K562 (cell line): ENCODE data around the gene SEPHS2. TPM values are rescaled to one million over a fixed set of nuclear protein-coding genes. Genes with fewer than 3 reads are reported as not detected.

Experiments used
- ATAC-seq: fragments of 200-7000 bp; cut with Tn5 transposase; 3 replicates; pipeline ENCODE4 v1.9.1; 2020; ENCODE audit warnings: moderate library complexity
- BruUV-seq: library from RNA; stranded (reverse); fragments of 400-500 nt; replicated peaks from 2 replicates; lab custom pipeline; 2021; lab: Mats Ljungman, UMichigan
- CTCF ChIA-PET: fragments of 300-600 bp; formaldehyde crosslinking; extraction: SDS; loops from one replicate; lab custom pipeline; 2021; ENCODE audit warnings: low intra/inter-chr PET ratio; lab: Yijun Ruan, JAX
- POLR2A ChIA-PET: fragments of 300-600, 350-650 bp; sonication (Branson Sonifier 250); formaldehyde crosslinking; extraction: SDS; loops from one replicate; lab custom pipeline; 2021; ENCODE audit warnings: antibody characterized with exemption, inconsistent platforms; lab: Yijun Ruan, JAX
- DNase-seq, 4 experiments: peaks; one replicate each; pipeline versions ENCODE4 v3.0.0 to v3.0.0-alpha.2; 2011 to 2018; ENCODE audit warnings: low spot score in 3 of 4, mixed read lengths in 3 of 4; ENCODE audit errors: extremely low read depth in 1 of 4
- FAIRE-seq: peaks from 2 replicates; lab custom pipeline; 2011; peaks lifted over from hg19 to GRCh38; lab: Jason Lieb, UNC
- H2AFZ ChIP-seq: 2 replicates; pipeline ENCODE4 v1.6.0; 2011; ENCODE audit warnings: low read depth, low read length, control low read depth, inconsistent platforms
- H3K27ac ChIP-seq: fragments of 200-600 bp; 3 replicates; pipeline ENCODE4 v1.8.0; 2011; ENCODE audit warnings: low read depth, mild to moderate bottlenecking, control low read depth, inconsistent platforms, low read length, moderate library complexity, mixed read lengths; ENCODE audit errors: extremely low read depth
- H3K27me3 ChIP-seq, 2 experiments: fragments of 300-600 bp in 1 of 2; 2 replicates in 1 of 2; 3 replicates in 1 of 2; pipeline versions ENCODE4 v1.6.0 to v1.8.0; 2011; ENCODE audit warnings: inconsistent platforms in 2 of 2, low read length in 2 of 2, mild to moderate bottlenecking in 1 of 2, mixed read lengths in 1 of 2, moderate library complexity in 1 of 2; ENCODE audit not compliant: control insufficient read depth in 2 of 2, insufficient read depth in 2 of 2
- H3K36me3 ChIP-seq: fragments of 300-600 bp; 3 replicates; pipeline ENCODE4 v1.8.0; 2011; ENCODE audit warnings: mild to moderate bottlenecking, low read length, inconsistent platforms; ENCODE audit not compliant: control insufficient read depth, insufficient read depth
- H3K4me1 ChIP-seq, 2 experiments: fragments of 200-600 bp in 1 of 2; replicated peaks in 1 of 2; 2 replicates in 1 of 2; 3 replicates in 1 of 2; pipeline versions ENCODE4 v1.5.1 to v1.8.0; 2011; ENCODE audit warnings: inconsistent platforms in 2 of 2, low read length in 2 of 2, mild to moderate bottlenecking in 1 of 2, mixed read lengths in 1 of 2, moderate library complexity in 1 of 2; ENCODE audit not compliant: control insufficient read depth in 2 of 2, insufficient read depth in 2 of 2
- H3K4me2 ChIP-seq: 2 replicates; pipeline ENCODE4 v1.6.1; 2011; ENCODE audit warnings: low read length, control low read depth, inconsistent platforms, mixed read lengths; ENCODE audit not compliant: insufficient read depth
- H3K4me3 ChIP-seq: fragments of 200-600 bp; sonication (generic), shearing (Covaris generic); 2 replicates; pipeline ENCODE4 v1.5.1; 2016; ENCODE audit warnings: control low read depth, inconsistent platforms
- H3K79me2 ChIP-seq: fragments of 200-600 bp; 3 replicates; pipeline ENCODE4 v1.8.0; 2011; ENCODE audit warnings: low read length, inconsistent platforms; ENCODE audit not compliant: control insufficient read depth, insufficient read depth
- H3K9ac ChIP-seq, 2 experiments: 2 replicates each; pipeline versions ENCODE4 v1.6.0 to v1.6.1; 2011; ENCODE audit warnings: low read depth in 2 of 2, low read length in 2 of 2, control low read depth in 1 of 2, inconsistent platforms in 1 of 2, mild to moderate bottlenecking in 1 of 2, mixed read lengths in 1 of 2; ENCODE audit not compliant: insufficient read depth in 1 of 2
- H3K9me1 ChIP-seq: one replicate; pipeline ENCODE4 v1.6.0; 2011; ENCODE audit warnings: inconsistent platforms, mild to moderate bottlenecking, low read length, moderate library complexity; ENCODE audit not compliant: control insufficient read depth, insufficient read depth
- H3K9me3 ChIP-seq: replicated peaks from 2 replicates; pipeline ENCODE4 v1.5.1; 2011; ENCODE audit warnings: low read depth, low read length, inconsistent platforms; ENCODE audit not compliant: control insufficient read depth, insufficient read depth
- H4K20me1 ChIP-seq: replicated peaks from 2 replicates; pipeline ENCODE4 v1.6.1; 2011; ENCODE audit warnings: low read length, inconsistent platforms, mixed read lengths; ENCODE audit not compliant: control insufficient read depth, insufficient read depth
- TAF7 ChIP-seq: fragments of 450-650 bp; IDR thresholded peaks from 2 replicates; pipeline ENCODE4 v1.6.1; 2016; ENCODE audit warnings: missing genetic modification characterization, missing compliant biosample characterization
- ZNF277 ChIP-seq: fragments of 250-450 bp; sonication (Bioruptor Pico); IDR thresholded peaks from 2 replicates; pipeline ENCODE4 v1.8.0; 2022; ENCODE audit warnings: inconsistent platforms, mild to moderate bottlenecking, moderate library complexity, borderline replicate concordance
- WGBS: fragments of 100-300 bp; shearing (Covaris generic); methylation state at CpG from one replicate; pipeline ENCODE4 v1.1.6; 2016; ENCODE audit warnings: low coverage, mixed read lengths; ENCODE audit not compliant: insufficient coverage; ENCODE audit errors: missing lambda C conversion rate; 5-methylcytosine and 5-hydroxymethylcytosine counted together
- in situ Hi-C: fragments of 300-500 bp; cut with MboI; formaldehyde crosslinking; loops from 4 replicates; pipeline ENCODE4 v1.15.0; 2018; ENCODE audit warnings: inconsistent platforms, mixed read lengths
- intact Hi-C: fragments of 100-400 bp; cut with micrococcal nuclease; formaldehyde crosslinking; loops from 2 replicates; pipeline ENCODE4 v1.14.2; 2022
- polyA plus RNA-seq, 8 experiments: library from polyadenylated mRNA; depleted of rRNA in 4 of 8; stranded (reverse) in 5 of 8; unstranded in 3 of 8; fragments of >200 nt; fragmentation: Nextera tagmentation in 2 of 8; fragmentation: Illumina TruSeq in 1 of 8; extraction: Ambion mirVana in 2 of 8; extraction: Trizol in 1 of 8; gene quantifications; 2 replicates each; pipeline versions ENCODE4 v1.2.1 to v1.2.3, GENCODE V29; 2011 to 2014; ENCODE audit warnings: inconsistent platforms in 1 of 8, missing spikeins in 1 of 8
- total RNA-seq, 7 experiments: library from RNA; depleted of rRNA in 6 of 7; stranded (reverse); fragments of >200 nt in 6 of 7; fragmentation: Illumina TruSeq in 2 of 7; extraction: Trizol in 2 of 7; gene quantifications; 2 replicates each; pipeline versions ENCODE4 v1.2.1 to v1.2.3, GENCODE V29; 2011 to 2021; ENCODE audit warnings: low replicate concordance in 1 of 7
- TF ChIP-seq, protein P1 (sequence below): fragments of 250-450 bp; sonication (Bioruptor Pico); IDR thresholded peaks from 2 replicates; pipeline ENCODE4 v1.4.0; 2020; ENCODE audit warnings: mild to moderate bottlenecking

The SEPHS2 gene
- total and polyA plus RNA-seq, 9 of the 15 experiments (the other 6 are each of a cell fraction or from before 2014, with no cell fraction given) = 20.9 to 90.6 (median 43.4) TPM

- ChIA-PET POLR2A (no interaction called here), CTCF (interaction anchor here (2.2 kb wide), 1 partner anchor 180 kb away, joined by 12 read pairs; no protein-coding TSS in a partner anchor)
- WGBS = 50% methylated on average over 2 of the region's 3 CpGs
- no peak overlapping the region for H3K4me3 ChIP-seq
- H3K9ac ChIP-seq = no peak overlapping the region
- H3K27ac ChIP-seq = no peak overlapping the region
- H4K20me1 ChIP-seq = 0 out of 2 replicates have a peak, but pooled peaks cover 2% of the 10 kb centered on the region
- H3K27me3 ChIP-seq = no peaks in the 10 kb centered on the region
- in situ Hi-C loops (no loop called here), intact Hi-C loops (no loop called here)
- ATAC-seq = no peak
- FAIRE-seq = no peak
- H3K4me2 ChIP-seq = no peak overlapping the region
- H3K36me3 ChIP-seq = peaks cover 10% of the 10 kb centered on the region
- H3K9me1 ChIP-seq = no peaks in the 10 kb centered on the region
- BruUV-seq = no TSS peak
- peaks cover 11% of the 10 kb centered on the region in 2 experiments; a peak in 4 of 5 replicates for H3K4me1 ChIP-seq
- no peak overlapping the region for H2AFZ ChIP-seq
- peaks cover 21% of the 10 kb centered on the region for H3K79me2 ChIP-seq
- no peak for DNase-seq
- TF ChIP-seq ZNF277 (CRISPR knock-in tag) = no peak
- TF ChIP-seq, protein P1, sequence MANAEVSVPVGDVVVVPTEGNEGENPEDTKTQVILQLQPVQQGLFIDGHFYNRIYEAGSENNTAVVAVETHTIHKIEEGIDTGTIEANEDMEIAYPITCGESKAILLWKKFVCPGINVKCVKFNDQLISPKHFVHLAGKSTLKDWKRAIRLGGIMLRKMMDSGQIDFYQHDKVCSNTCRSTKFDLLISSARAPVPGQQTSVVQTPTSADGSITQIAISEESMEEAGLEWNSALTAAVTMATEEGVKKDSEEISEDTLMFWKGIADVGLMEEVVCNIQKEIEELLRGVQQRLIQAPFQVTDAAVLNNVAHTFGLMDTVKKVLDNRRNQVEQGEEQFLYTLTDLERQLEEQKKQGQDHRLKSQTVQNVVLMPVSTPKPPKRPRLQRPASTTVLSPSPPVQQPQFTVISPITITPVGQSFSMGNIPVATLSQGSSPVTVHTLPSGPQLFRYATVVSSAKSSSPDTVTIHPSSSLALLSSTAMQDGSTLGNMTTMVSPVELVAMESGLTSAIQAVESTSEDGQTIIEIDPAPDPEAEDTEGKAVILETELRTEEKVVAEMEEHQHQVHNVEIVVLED (CRISPR knock-in tag) = no peak
- no peak for TF ChIP-seq TAF7
- no peaks in the 10 kb centered on the region for H3K9me3 ChIP-seq
Measured at GRCh38 chr16:30449116-30449435, 3.4 kb upstream of the SEPHS2 start.
